GM12878 (cell line): ENCODE data around the gene SLC12A2. TPM values are rescaled to one million over a fixed set of nuclear protein-coding genes. Genes with fewer than 3 reads are reported as not detected.

Experiments used
- ATAC-seq: fragments of 200-7000 bp; cut with Tn5 transposase; 3 replicates; pipeline ENCODE4 v1.9.1; 2020; ENCODE audit warnings: mild to moderate bottlenecking, moderate library complexity
- BruUV-seq: library from RNA; stranded (reverse); fragments of 400-500 nt; replicated peaks from 2 replicates; lab custom pipeline; 2021; lab: Mats Ljungman, UMichigan
- CTCF ChIA-PET: fragments of 300-600 bp; sonication (Branson Sonifier 250); formaldehyde crosslinking; extraction: SDS; loops from one replicate; lab custom pipeline; 2021; ENCODE audit warnings: inconsistent platforms; lab: Yijun Ruan, JAX
- POLR2A ChIA-PET: fragments of 350-600 bp; formaldehyde crosslinking; extraction: SDS; loops from one replicate; lab custom pipeline; 2021; ENCODE audit warnings: inconsistent platforms; lab: Charles Lee
- RAD21 ChIA-PET: fragments of 300-600 bp; sonication (Branson Sonifier 250); formaldehyde crosslinking; loops from one replicate; lab custom pipeline; 2023; ENCODE audit warnings: antibody characterized with exemption; ENCODE audit not compliant: unreplicated experiment; lab: Charles Lee
- SMC1A ChIA-PET: fragments of 300-600 bp; sonication (Branson Sonifier 250); formaldehyde crosslinking; loops from one replicate; lab custom pipeline; 2023; ENCODE audit not compliant: unreplicated experiment, uncharacterized antibody; lab: Charles Lee
- DNase-seq: peaks from one replicate; pipeline ENCODE4 v3.0.0-alpha.2; 2011; ENCODE audit warnings: low read depth, low spot score
- FAIRE-seq: peaks from 3 replicates; lab custom pipeline; 2011; peaks lifted over from hg19 to GRCh38; lab: Jason Lieb, UNC
- H2AFZ ChIP-seq: 2 replicates; pipeline ENCODE4 v1.6.0; 2011; ENCODE audit warnings: low read depth, low read length, control low read depth; ENCODE audit not compliant: control insufficient read depth
- H3K27ac ChIP-seq: 2 replicates; pipeline ENCODE4 v1.5.1; 2011; ENCODE audit warnings: control low read depth; ENCODE audit not compliant: control insufficient read depth, insufficient read depth
- H3K27me3 ChIP-seq, 2 experiments: replicated peaks in 1 of 2; 2 replicates each; pipeline versions ENCODE4 v1.6.0 to v1.6.1; 2011; ENCODE audit warnings: low read length in 1 of 2; ENCODE audit not compliant: control insufficient read depth in 2 of 2, insufficient read depth in 2 of 2
- H3K36me3 ChIP-seq, 2 experiments: 2 replicates each; pipeline ENCODE4 v1.5.1; 2011; ENCODE audit warnings: low read length in 1 of 2; ENCODE audit not compliant: control insufficient read depth in 2 of 2, insufficient read depth in 2 of 2
- H3K4me1 ChIP-seq: 2 replicates; pipeline ENCODE4 v1.6.1; 2011; ENCODE audit warnings: mild to moderate bottlenecking, low read length, moderate library complexity, mixed read lengths; ENCODE audit not compliant: control insufficient read depth, insufficient read depth
- H3K4me2 ChIP-seq: 2 replicates; pipeline ENCODE4 v1.6.0; 2011; ENCODE audit warnings: control low read depth; ENCODE audit not compliant: control insufficient read depth, insufficient read depth
- H3K4me3 ChIP-seq: fragments of 200-600 bp; sonication (generic); 2 replicates; pipeline ENCODE4 v1.5.1; 2016
- H3K79me2 ChIP-seq: 2 replicates; pipeline ENCODE4 v1.6.0; 2011; ENCODE audit warnings: low read length; ENCODE audit not compliant: control insufficient read depth, insufficient read depth
- H3K9ac ChIP-seq: 2 replicates; pipeline ENCODE4 v1.8.0; 2011; ENCODE audit warnings: low read length, control low read depth, mixed read lengths; ENCODE audit not compliant: control insufficient read depth, insufficient read depth
- H3K9me3 ChIP-seq: replicated peaks from 3 replicates; pipeline ENCODE4 v1.5.1; 2011; ENCODE audit warnings: mild to moderate bottlenecking, low read length; ENCODE audit not compliant: control insufficient read depth, insufficient read depth
- H4K20me1 ChIP-seq: 2 replicates; pipeline ENCODE4 v1.6.0; 2011; ENCODE audit not compliant: control insufficient read depth, insufficient read depth
- CHD1 ChIP-seq: IDR thresholded peaks from 2 replicates; pipeline ENCODE4 v1.6.1; 2012; ENCODE audit warnings: low read depth, low read length, improper control_type of control experiment
- CHD4 ChIP-seq: fragments of 200-600 bp; sonication (generic); IDR thresholded peaks from 2 replicates; pipeline ENCODE4 v1.6.1; 2016; ENCODE audit warnings: mild to moderate bottlenecking
- MEF2B ChIP-seq: fragments of 450-650 bp; IDR thresholded peaks from 2 replicates; pipeline ENCODE4 v1.6.1; 2018; ENCODE audit warnings: mild to moderate bottlenecking, moderate library complexity; ENCODE audit not compliant: partially characterized antibody, poor library complexity, severe bottlenecking
- NFIC ChIP-seq: IDR thresholded peaks from 2 replicates; pipeline ENCODE4 v1.6.1; 2012; ENCODE audit warnings: low read depth, mild to moderate bottlenecking, inconsistent platforms, low read length, moderate library complexity
- NR2C1 ChIP-seq: fragments of 450-650 bp; IDR thresholded peaks from 2 replicates; pipeline ENCODE4 v1.6.1; 2017; ENCODE audit warnings: antibody characterized with exemption, mild to moderate bottlenecking, moderate library complexity
- RCOR1 ChIP-seq: conservative IDR thresholded peaks from 2 replicates; pipeline ENCODE4 v1.6.1; 2012; ENCODE audit warnings: low read depth, low read length, improper control_type of control experiment
- RELA ChIP-seq: fragments of 450-650 bp; IDR thresholded peaks from 2 replicates; pipeline ENCODE4 v1.8.0; 2014; ENCODE audit warnings: borderline replicate concordance; ENCODE audit not compliant: partially characterized antibody
- SMAD1 ChIP-seq: fragments of 450-650 bp; IDR thresholded peaks from 2 replicates; pipeline ENCODE4 v1.6.1; 2018; ENCODE audit warnings: mild to moderate bottlenecking, low read depth; ENCODE audit not compliant: partially characterized antibody
- SMARCA5 ChIP-seq: fragments of 450-650 bp; IDR thresholded peaks from 2 replicates; pipeline ENCODE4 v1.6.1; 2017; ENCODE audit warnings: mild to moderate bottlenecking
- SP1 ChIP-seq: IDR thresholded peaks from one replicate; pipeline ENCODE4 v1.6.1; 2011; ENCODE audit warnings: low read depth, low read length
- SPI1 ChIP-seq: IDR thresholded peaks from 2 replicates; pipeline ENCODE4 v1.6.1; 2011; ENCODE audit warnings: low read depth, mild to moderate bottlenecking, low read length, moderate library complexity, borderline replicate concordance; ENCODE audit not compliant: insufficient read depth
- SUZ12 ChIP-seq: fragments of 200-600 bp; sonication (generic); IDR thresholded peaks from one replicate; pipeline ENCODE4 v1.6.1; 2018; ENCODE audit warnings: antibody characterized with exemption, mild to moderate bottlenecking; ENCODE audit not compliant: unreplicated experiment
- ZZZ3 ChIP-seq: IDR thresholded peaks from 2 replicates; pipeline ENCODE4 v1.6.1; 2011; ENCODE audit warnings: low read depth; ENCODE audit not compliant: control insufficient read depth, insufficient read length
- WGBS: methylation state at CpG from one replicate; pipeline ENCODE4 v1.1.6; 2016; ENCODE audit warnings: low lambda C conversion rate; ENCODE audit not compliant: insufficient replicate concordance, insufficient coverage; ENCODE audit errors: missing lambda C conversion rate; 5-methylcytosine and 5-hydroxymethylcytosine counted together
- in situ Hi-C: fragments of 300-500 bp; cut with MboI; formaldehyde crosslinking; loops from 9 replicates; pipeline ENCODE4 v1.14.3; 2018; ENCODE audit warnings: mixed read lengths
- intact Hi-C: fragments of 100-400 bp; cut with micrococcal nuclease; formaldehyde crosslinking; loops from one replicate; pipeline ENCODE4 v1.14.2; 2022; ENCODE audit not compliant: unreplicated experiment
- polyA plus RNA-seq, 11 experiments: library from polyadenylated mRNA; depleted of rRNA in 4 of 11; unstranded in 6 of 11; stranded (reverse) in 5 of 11; fragments of >200 nt; fragmentation: Nextera tagmentation in 4 of 11; fragmentation: Illumina TruSeq in 1 of 11; extraction: Ambion mirVana in 4 of 11; extraction: Trizol in 1 of 11; gene quantifications; 1 replicate in 1 of 11; 2 replicates in 10 of 11; pipeline versions ENCODE4 v1.2.1 to v1.2.3, GENCODE V29; 2011 to 2016; ENCODE audit warnings: inconsistent platforms in 2 of 11, missing spikeins in 2 of 11, low read depth in 1 of 11
- total RNA-seq, 4 experiments: library from RNA; depleted of rRNA in 3 of 4; stranded (reverse); fragments of >200 nt in 3 of 4; fragmentation: Illumina TruSeq in 1 of 4; extraction: Trizol in 1 of 4; gene quantifications; 2 replicates each; pipeline versions ENCODE4 v1.2.1 to v1.2.3, GENCODE V29; 2013 to 2021
- TF ChIP-seq, protein P1 (sequence below): fragments of 450-650 bp; formaldehyde crosslinking; IDR thresholded peaks from 2 replicates; pipeline ENCODE4 v1.4.0; 2022; ENCODE audit warnings: mild to moderate bottlenecking, moderate library complexity

Gene SLC12A2
- total and polyA plus RNA-seq, 10 of the 15 experiments (the other 5 are each of a cell fraction or from before 2014, with no cell fraction given), result 5.1 to 21.8 (median 10.5) TPM

DNA sequence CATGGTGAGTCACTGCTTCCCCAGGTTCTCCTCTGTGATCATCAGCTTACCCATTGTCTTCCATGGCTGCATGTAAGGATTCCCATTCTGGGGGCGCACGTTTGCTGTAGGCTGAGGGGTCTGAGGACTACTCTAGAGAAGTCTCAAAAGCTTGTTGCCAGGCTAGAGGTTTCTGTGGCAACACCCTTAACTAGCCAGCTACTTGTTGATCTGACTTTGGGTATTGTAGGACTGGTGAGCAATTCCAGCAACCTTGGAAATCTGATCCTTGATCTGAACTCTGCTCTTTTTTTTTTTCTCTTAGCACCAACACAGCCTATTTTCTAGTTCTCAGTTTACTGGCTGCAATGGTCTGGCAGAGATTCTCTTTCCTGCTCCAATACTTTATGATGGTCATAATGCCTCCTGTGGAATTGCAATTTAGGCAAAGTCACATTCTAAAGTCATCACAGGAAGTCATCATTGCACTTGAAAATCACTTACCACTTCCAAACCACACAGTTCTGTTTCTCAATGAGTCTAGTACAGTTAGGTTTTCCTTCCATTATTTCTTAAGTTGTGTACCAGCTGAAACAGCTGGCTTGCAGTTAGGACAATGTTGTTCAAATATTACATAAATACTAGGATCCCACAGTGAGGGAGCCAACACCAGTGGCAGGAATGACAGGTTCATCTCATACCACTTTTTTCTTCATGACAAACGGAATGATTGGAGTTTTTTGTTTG, 110.3 kb downstream of the SLC12A2 start:
- Histone ChIP-seq H3K36me3 (0 out of 4 replicates have a peak, but pooled peaks cover 0 to 3% of the 10 kb centered on the region in 2 experiments), H2AFZ (no peak overlapping the region), H3K27ac (no peak overlapping the region), H3K27me3 (no peaks in the 10 kb centered on the region), H3K79me2 (no peaks in the 10 kb centered on the region), H3K9ac (no peak overlapping the region), H3K4me1 (peaks cover 4% of the 10 kb centered on the region; the same call in 1 of the 2 replicates), H4K20me1 (no peaks in the 10 kb centered on the region), H3K9me3 (no peaks in the 10 kb centered on the region; the same call in 1 of the 3 replicates), H3K4me3 (no peak overlapping the region), H3K4me2 (no peak overlapping the region)
- ChIA-PET POLR2A (interaction anchor here (0.6 kb wide), 1 partner anchor 21 kb away, joined by 6 read pairs; no protein-coding TSS in a partner anchor), CTCF (interaction anchor here (0.6 kb wide), 1 partner anchor 397 kb away, joined by 3 read pairs; no protein-coding TSS in a partner anchor), RAD21 (interaction anchor here (0.9 kb wide), 1 partner anchor 318 kb away, joined by 4 read pairs; no protein-coding TSS in a partner anchor), SMC1A (interaction anchor here (0.6 to 1.3 kb wide), 4 partner anchors 8 to 135 kb away, joined by 3 to 4 read pairs (median 4); no protein-coding TSS in a partner anchor)
- FAIRE-seq, result no peak
- no TSS peak for BruUV-seq
- in situ Hi-C loops, result no loop called here
- 93% methylated on average over 3 of the region's 3 CpGs for WGBS
- DNase-seq, result no peak
- TF ChIP-seq NR2C1 (no peak), RCOR1 (no peak), CHD4 (no peak), SMARCA5 (no peak), SUZ12 (no peak), SPI1 (no peak), NFIC (no peak), SP1 (no peak), CHD1 (no peak), MEF2B (no peak), ZZZ3 (no peak), RELA (no peak), SMAD1 (no peak)
- TF ChIP-seq, protein P1, sequence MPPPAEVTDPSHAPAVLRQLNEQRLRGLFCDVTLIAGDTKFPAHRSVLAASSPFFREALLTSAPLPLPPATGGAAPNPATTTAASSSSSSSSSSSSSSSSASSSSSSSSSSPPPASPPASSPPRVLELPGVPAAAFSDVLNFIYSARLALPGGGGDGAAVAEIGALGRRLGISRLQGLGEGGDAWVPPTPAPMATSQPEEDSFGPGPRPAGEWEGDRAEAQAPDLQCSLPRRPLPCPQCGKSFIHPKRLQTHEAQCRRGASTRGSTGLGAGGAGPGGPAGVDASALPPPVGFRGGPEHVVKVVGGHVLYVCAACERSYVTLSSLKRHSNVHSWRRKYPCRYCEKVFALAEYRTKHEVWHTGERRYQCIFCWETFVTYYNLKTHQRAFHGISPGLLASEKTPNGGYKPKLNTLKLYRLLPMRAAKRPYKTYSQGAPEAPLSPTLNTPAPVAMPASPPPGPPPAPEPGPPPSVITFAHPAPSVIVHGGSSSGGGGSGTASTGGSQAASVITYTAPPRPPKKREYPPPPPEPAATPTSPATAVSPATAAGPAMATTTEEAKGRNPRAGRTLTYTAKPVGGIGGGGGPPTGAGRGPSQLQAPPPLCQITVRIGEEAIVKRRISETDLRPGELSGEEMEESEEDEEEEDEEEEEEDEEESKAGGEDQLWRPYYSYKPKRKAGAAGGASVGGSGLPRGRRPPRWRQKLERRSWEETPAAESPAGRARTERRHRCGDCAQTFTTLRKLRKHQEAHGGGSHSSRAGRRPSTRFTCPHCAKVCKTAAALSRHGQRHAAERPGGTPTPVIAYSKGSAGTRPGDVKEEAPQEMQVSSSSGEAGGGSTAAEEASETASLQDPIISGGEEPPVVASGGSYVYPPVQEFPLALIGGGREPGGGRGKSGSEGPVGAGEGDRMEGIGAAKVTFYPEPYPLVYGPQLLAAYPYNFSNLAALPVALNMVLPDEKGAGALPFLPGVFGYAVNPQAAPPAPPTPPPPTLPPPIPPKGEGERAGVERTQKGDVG (CRISPR knock-in tag), result no peak
- intact Hi-C loops, result no loop called here
- no peak for ATAC-seq
